ENCODE results near the gene ATP8B4. TPM values are rescaled to one million over a fixed set of nuclear protein-coding genes. Genes with fewer than 3 reads are reported as not detected.
A peak's percentile ranks its signal among the peaks of the same experiment; 100 is the strongest.

The ATP8B4 gene
- total RNA-seq, 1 donor = 90.2 TPM

DNA sequence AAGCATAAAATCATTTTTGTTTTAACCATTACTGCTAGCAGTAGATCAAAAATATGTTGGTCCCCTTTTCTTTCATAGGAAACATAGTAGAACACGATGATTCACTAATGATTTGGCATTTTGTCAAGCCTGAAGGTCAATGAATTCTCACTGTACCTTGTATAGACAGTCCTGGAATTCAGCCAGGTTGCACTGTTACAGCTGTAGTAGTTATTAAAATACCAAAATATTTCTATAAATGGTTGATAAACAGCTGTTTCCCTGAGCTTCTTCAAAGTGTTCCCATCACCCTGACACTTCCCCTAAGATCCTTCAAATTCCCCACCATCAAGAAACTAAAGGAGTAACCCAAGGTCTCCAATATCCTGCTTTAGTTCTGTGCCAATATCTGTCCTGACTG lies 200.9 kb downstream of the ATP8B4 start:
- H3K4me3 ChIP-seq (ENCODE audit: low read depth, low read length) = no peak overlapping the region
- TF ChIP-seq, protein P1, sequence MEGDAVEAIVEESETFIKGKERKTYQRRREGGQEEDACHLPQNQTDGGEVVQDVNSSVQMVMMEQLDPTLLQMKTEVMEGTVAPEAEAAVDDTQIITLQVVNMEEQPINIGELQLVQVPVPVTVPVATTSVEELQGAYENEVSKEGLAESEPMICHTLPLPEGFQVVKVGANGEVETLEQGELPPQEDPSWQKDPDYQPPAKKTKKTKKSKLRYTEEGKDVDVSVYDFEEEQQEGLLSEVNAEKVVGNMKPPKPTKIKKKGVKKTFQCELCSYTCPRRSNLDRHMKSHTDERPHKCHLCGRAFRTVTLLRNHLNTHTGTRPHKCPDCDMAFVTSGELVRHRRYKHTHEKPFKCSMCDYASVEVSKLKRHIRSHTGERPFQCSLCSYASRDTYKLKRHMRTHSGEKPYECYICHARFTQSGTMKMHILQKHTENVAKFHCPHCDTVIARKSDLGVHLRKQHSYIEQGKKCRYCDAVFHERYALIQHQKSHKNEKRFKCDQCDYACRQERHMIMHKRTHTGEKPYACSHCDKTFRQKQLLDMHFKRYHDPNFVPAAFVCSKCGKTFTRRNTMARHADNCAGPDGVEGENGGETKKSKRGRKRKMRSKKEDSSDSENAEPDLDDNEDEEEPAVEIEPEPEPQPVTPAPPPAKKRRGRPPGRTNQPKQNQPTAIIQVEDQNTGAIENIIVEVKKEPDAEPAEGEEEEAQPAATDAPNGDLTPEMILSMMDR (IDR thresholded peaks at IDR 0.05; ENCODE audit: insufficient read depth, low read depth, low read length) = no peak
- DNase-seq (ENCODE audit: low read depth) = peak; percentile 25

DNA sequence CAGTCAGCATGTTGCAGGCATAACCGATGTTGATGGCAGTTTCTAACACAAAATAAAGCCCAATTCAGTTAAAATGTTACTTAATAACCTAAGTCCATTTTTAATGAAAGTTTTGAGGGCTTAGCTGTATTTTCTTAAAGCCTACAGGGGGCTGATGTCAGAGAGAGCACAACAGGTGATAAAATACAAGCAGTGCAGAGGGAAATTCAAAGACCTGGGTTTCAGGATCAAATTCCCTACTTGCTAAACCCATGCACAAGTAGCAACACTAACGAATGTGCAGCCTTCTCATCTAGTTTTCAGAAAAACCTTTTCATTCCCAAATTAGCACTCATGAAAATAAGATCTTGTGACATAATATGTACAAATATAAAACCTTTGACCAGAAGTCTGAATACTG lies 202.0 kb downstream of the ATP8B4 start:
- H3K4me3 ChIP-seq (ENCODE audit: low read depth, low read length) = no peak overlapping the region
- DNase-seq (ENCODE audit: low read depth) = no peak
- TF ChIP-seq, protein P1 (IDR thresholded peaks at IDR 0.05; ENCODE audit: insufficient read depth, low read depth, low read length) = no peak

DNA sequence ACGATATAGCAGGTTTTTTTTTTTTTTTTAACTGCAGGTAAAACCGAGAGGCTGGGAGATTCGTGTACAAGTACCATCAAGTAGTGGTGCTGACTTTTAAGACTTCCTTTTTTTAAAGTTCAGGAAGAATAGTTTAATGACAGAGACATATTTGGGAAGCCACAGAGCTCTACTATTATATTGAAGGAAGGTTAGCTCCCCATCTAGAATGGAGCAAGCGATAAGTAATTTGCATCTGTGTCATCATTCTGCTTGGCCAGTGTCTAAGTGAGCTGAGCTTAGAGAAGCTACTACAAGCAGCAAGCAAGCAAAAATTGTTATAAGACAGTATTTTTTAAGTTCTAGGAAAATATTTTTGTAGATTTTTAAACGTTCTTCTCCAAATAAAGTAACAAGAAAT lies 203.2 kb downstream of the ATP8B4 start:
- no peak overlapping the region for H3K4me3 ChIP-seq (ENCODE audit: low read depth, low read length)
- no peak for DNase-seq (ENCODE audit: low read depth)
- TF ChIP-seq, protein P1 (IDR thresholded peaks at IDR 0.05; ENCODE audit: insufficient read depth, low read depth, low read length) = no peak

DNA sequence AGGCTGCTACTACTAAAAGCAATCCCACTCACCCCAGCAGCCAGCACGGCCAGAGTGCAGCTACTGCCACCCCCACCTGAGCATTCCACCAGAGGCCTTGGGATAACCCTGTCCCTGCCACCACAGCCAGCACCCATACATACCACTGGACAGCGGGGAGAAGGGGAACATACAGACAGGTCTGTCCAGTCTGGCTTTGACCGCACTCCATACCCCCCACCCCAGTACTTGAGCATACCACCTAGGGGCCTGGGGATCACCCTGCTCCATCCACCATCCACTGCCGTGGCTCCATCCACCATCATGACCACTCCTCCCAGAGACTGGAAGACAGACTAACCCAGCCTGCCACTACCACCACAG lies 210.1 kb downstream of the ATP8B4 start:
- DNase-seq (ENCODE audit: low read depth) = no peak
- H3K4me3 ChIP-seq (ENCODE audit: low read depth, low read length) = no peak overlapping the region
- TF ChIP-seq, protein P1 (IDR thresholded peaks at IDR 0.05; ENCODE audit: insufficient read depth, low read depth, low read length) = no peak

DNA sequence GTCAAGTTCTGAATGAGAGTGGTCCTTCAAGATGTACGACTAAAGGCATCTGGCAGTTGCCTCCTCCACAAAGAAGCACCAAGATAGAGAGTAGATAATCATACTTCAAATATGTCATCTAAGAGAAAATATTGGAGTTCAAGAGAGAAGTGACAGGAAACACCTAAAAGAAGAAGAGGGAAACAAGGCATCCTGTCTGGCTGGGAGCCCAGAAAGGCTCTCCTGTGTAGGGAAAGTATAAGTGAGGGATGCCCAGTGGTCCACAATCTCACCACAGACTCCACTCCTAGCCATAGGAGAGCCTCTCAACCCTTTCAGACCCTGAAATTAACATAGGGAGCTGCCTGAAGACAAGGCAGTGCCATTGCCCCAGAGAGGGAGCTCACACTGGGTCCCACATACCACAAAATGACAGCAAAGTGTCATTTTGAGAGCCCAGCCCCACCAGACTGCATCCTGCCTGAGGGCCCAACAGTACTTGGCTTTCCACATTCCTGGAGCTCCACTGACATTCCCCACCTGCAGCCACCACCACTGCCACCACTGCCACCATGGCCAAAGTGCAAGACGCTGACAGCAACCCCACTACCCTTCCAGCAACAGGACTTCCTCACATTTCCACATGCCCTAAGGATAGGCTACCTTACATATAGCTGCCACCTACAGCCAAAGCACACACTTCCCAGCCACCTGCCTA lies 210.6 kb downstream of the ATP8B4 start:
- TF ChIP-seq, protein P1 (IDR thresholded peaks at IDR 0.05; ENCODE audit: insufficient read depth, low read depth, low read length) = no peak
- H3K4me3 ChIP-seq (ENCODE audit: low read depth, low read length) = no peak overlapping the region
- no peak for DNase-seq (ENCODE audit: low read depth)

DNA sequence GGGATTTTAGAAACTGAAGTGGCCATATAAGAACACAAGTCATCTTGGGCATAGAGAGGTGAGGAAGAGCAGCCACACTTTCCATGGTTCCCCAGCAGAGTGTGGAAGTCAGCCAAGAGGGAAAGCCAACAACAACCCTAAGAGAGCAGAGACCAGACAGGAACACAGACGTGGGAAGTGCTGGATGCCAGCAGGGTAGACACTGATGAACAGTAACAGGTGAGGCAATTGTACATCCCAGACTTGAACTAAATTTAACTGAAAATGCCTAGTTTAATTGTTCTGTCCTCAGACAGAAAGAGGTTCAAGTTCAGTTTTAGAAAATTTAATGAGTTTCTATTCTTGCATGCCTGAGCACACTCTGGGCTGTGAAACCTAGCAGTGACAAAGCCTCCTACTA lies 212.1 kb downstream of the ATP8B4 start:
- no peak overlapping the region for H3K4me3 ChIP-seq (ENCODE audit: low read depth, low read length)
- TF ChIP-seq, protein P1 (IDR thresholded peaks at IDR 0.05; ENCODE audit: insufficient read depth, low read depth, low read length) = no peak
- DNase-seq (ENCODE audit: low read depth) = no peak

DNA sequence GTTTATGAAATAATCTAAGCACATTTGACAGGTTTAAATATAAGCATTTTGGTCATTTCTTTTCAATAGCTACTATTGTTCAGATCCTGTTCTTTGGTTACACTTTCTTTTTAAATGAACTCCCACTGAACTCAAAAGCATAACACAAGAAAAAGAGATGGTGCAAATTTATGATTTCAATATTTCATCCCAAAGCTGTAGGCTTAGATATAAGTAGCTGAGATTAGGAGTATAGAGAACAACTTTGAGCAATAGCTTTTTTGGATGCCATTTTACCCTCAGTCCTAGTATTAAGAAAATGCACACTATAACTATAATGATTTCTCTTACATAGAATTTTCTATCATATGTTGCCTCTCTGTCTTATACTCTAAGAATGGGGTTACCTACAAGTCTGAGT lies 213.8 kb downstream of the ATP8B4 start:
- TF ChIP-seq, protein P1 (IDR thresholded peaks at IDR 0.05; ENCODE audit: insufficient read depth, low read depth, low read length) = no peak
- H3K4me3 ChIP-seq (ENCODE audit: low read depth, low read length) = no peak overlapping the region
- DNase-seq (ENCODE audit: low read depth) = no peak
